Lower leg skin (tissue), 4 donors: ENCODE results near the gene RBFA. TPM values are rescaled to one million over a fixed set of nuclear protein-coding genes. Genes with fewer than 3 reads are reported as not detected.

ENCODE experiments used
- DNase-seq, 2 donors: peaks; one replicate each; pipeline ENCODE4 v3.0.0-alpha.2; 2019; ENCODE audit warnings: low spot score in 2 of 2
- H3K4me3 ChIP-seq: fragments of 200-600 bp; sonication (generic); 2 replicates; pipeline ENCODE4 v1.5.1; 2017; ENCODE audit warnings: mild to moderate bottlenecking, low read depth; ENCODE audit not compliant: poor library complexity, severe bottlenecking
- POLR2A ChIP-seq, 2 donors: fragments of 450-650 bp; IDR thresholded peaks; one replicate each; pipeline ENCODE4 v1.6.1; 2016 to 2017; ENCODE audit warnings: antibody characterized with exemption in 2 of 2, mild to moderate bottlenecking in 1 of 2, moderate library complexity in 1 of 2
- WGBS, 2 donors: methylation state at CpG; one replicate each; pipeline ENCODE4 v1.1.5; 2018; 5-methylcytosine and 5-hydroxymethylcytosine counted together
- intact Hi-C: fragments of 100-400 bp; cut with DNase I; formaldehyde crosslinking; loops from one replicate; pipeline ENCODE4 v1.15.0; 2023; ENCODE audit warnings: low total_unique reads
- total RNA-seq, 4 donors: library from RNA; depleted of rRNA; stranded (reverse); fragments of >200 nt; gene quantifications; one replicate each; pipeline ENCODE4 v1.1.0, GENCODE V29; 2016
- TF ChIP-seq, protein P1 (sequence below), 3 donors: fragments of 450-650 bp; IDR thresholded peaks; one replicate each; pipeline ENCODE4 v1.5.1; 2016; ENCODE audit warnings: antibody characterized with exemption in 3 of 3, mild to moderate bottlenecking in 3 of 3, moderate library complexity in 2 of 3

Gene RBFA
- total RNA-seq, 4 donors from 2014 or later = 30.8 to 43.5 (median 38.1) TPM

DNA sequence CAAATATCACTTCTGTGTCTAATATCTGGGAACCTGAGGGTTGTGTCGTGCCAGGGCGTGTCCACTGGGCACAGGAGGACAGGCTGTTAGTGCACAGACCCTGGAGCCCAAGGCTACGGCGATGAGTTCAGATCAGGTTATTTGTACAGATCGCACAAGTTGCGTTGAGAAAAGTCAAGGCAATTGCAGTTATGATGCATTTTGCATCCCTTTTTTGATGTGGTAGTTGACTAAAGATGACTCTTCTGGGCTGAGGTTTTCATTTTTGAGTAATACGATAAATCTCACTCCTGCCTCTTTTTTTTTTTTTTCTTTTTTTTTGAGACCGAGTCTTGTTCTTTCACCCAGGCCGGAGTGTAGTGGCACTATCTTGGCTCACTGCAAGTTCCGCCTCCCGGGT, 7.2 kb downstream of the RBFA start:
- TF ChIP-seq POLR2A (IDR thresholded peaks at IDR 0.05) = no peak
- TF ChIP-seq, protein P1, sequence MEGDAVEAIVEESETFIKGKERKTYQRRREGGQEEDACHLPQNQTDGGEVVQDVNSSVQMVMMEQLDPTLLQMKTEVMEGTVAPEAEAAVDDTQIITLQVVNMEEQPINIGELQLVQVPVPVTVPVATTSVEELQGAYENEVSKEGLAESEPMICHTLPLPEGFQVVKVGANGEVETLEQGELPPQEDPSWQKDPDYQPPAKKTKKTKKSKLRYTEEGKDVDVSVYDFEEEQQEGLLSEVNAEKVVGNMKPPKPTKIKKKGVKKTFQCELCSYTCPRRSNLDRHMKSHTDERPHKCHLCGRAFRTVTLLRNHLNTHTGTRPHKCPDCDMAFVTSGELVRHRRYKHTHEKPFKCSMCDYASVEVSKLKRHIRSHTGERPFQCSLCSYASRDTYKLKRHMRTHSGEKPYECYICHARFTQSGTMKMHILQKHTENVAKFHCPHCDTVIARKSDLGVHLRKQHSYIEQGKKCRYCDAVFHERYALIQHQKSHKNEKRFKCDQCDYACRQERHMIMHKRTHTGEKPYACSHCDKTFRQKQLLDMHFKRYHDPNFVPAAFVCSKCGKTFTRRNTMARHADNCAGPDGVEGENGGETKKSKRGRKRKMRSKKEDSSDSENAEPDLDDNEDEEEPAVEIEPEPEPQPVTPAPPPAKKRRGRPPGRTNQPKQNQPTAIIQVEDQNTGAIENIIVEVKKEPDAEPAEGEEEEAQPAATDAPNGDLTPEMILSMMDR (IDR thresholded peaks at IDR 0.05) = no peak
- no peak overlapping the region for H3K4me3 ChIP-seq
- WGBS, 2 donors = 88 to 89% methylated on average over 11 of the region's 11 CpGs
- intact Hi-C loops = no loop called here
- no peak for DNase-seq

DNA sequence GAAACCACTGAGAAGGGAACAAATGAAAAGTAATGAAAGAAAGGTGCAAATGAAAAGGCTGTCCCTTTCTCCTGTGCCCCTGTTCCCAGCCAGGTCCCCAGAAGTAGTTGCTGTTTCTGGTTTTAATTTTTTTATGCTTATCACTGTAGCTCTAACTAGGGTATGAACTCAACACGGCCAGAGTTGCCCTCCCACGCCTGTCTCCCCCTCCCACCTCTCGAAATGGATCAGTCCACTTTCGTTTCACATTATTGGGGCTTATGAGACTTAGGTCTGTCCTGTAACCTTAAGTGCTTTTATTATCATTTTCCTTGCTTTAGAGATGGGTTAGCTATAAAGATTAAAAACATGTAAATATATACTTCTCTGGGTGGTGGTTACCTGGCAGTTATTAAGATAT, 8.6 kb downstream of the RBFA start:
- TF ChIP-seq POLR2A (IDR thresholded peaks at IDR 0.05) = no peak
- TF ChIP-seq, protein P1 (IDR thresholded peaks at IDR 0.05) = no peak
- intact Hi-C loops = no loop called here
- DNase-seq = no peak
- WGBS, 2 donors = 85 to 88% methylated on average over 4 of the region's 4 CpGs
- H3K4me3 ChIP-seq = no peak overlapping the region

GRCh38 chr18:80044072-80044471, 9.8 kb downstream of the RBFA start:
- 84 to 92% methylated on average over 11 of the region's 11 CpGs for WGBS, 2 donors

GRCh38 chr18:80046011-80046410, 11.8 kb downstream of the RBFA start:
- WGBS, 2 donors = 92 to 95% methylated on average over 8 of the region's 8 CpGs
- intact Hi-C loops = no loop called here
- no peak overlapping the region for H3K4me3 ChIP-seq
- no peak for DNase-seq
- TF ChIP-seq, protein P1 (IDR thresholded peaks at IDR 0.05) = no peak
- no peak for TF ChIP-seq POLR2A (IDR thresholded peaks at IDR 0.05)

More at GRCh38 chr18:80044072-80044471, 9.8 kb downstream of the RBFA start:
- intact Hi-C loops = no loop called here
- no peak for DNase-seq
- TF ChIP-seq, protein P1 (IDR thresholded peaks at IDR 0.05) = no peak
- no peak for TF ChIP-seq POLR2A (IDR thresholded peaks at IDR 0.05)
- H3K4me3 ChIP-seq = no peak overlapping the region

DNA sequence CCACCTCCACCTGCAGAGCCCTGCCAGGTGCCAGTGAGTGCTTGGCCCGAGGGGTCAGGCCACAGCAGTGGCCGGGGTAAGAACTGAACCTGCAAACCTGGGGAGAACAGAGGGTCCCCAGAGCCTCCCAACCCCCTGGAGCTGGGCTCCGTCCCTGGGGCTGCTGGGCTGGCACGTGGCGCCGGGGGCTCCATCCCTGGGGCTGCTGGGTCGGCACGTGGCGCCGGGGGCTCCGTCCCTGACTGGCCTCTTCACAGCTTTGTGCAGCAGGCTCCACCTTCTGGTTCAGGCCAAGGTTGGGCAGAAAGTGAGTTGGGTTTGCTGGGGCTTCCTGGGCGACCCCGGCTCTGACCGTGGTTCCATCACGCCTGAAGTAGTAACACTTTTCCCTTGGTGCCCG, 12.2 kb downstream of the RBFA start:
- no peak for TF ChIP-seq POLR2A (IDR thresholded peaks at IDR 0.05)
- TF ChIP-seq, protein P1 (IDR thresholded peaks at IDR 0.05) = no peak
- intact Hi-C loops = no loop called here
- no peak overlapping the region for H3K4me3 ChIP-seq
- WGBS, 2 donors = 94 to 96% methylated on average over 11 to 16 of the region's 16 CpGs
- no peak for DNase-seq

DNA sequence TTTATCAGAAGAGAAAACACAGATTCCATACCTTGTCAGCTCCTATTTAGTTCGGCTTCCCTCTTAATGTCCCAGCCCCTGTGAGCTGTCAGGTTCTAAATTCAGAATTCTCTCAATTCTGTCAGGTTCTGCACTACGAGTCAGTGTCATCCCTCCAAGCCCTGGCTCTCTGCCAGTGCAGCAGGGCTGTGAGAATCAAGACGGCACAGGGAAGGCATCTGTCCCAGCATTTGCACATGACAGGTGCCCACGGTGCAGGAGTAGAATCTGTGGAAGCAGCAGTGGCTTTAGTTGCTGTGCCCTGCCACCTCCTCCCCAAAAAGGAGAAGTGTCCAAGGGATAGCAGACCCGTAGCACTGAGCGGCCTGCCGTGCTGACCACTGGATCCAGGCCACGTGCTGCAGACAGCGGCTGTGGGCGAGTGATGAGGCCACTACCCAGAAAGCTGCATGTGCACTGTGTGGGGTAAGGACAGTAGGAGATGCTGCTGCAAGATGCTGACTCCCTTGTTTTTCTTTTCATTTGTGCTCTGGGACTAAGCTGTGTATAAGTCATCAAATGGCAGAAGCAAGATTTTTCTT, 12.8 kb downstream of the RBFA start:
- intact Hi-C loops = no loop called here
- no peak for TF ChIP-seq POLR2A (IDR thresholded peaks at IDR 0.05)
- TF ChIP-seq, protein P1 (IDR thresholded peaks at IDR 0.05) = no peak
- H3K4me3 ChIP-seq = no peak overlapping the region
- no peak for DNase-seq
- WGBS, 2 donors = 77 to 84% methylated on average over 10 of the region's 10 CpGs
